Stomach (tissue), 4 donors: Measurements from ENCODE around the gene RPRD1A.

ENCODE experiments used
- POLR2A ChIP-seq, 4 donors: fragments of 450-650 bp; IDR thresholded peaks; one replicate each; pipeline ENCODE4 v1.6.1; 2016; ENCODE audit warnings: antibody characterized with exemption in 4 of 4, control low read depth in 2 of 4, mild to moderate bottlenecking in 1 of 4, moderate library complexity in 1 of 4
- TF ChIP-seq, protein P1 (sequence below), 7 experiments: fragments of 450-650 bp in 4 of 7; fragments of 200-600 bp in 3 of 7; sonication (generic) in 3 of 7; IDR thresholded peaks; one replicate each; pipeline ENCODE4 v1.5.1; 2016 to 2019; ENCODE audit warnings: antibody characterized with exemption in 7 of 7, control low read depth in 2 of 7, mild to moderate bottlenecking in 1 of 7

- TF ChIP-seq, protein P1, sequence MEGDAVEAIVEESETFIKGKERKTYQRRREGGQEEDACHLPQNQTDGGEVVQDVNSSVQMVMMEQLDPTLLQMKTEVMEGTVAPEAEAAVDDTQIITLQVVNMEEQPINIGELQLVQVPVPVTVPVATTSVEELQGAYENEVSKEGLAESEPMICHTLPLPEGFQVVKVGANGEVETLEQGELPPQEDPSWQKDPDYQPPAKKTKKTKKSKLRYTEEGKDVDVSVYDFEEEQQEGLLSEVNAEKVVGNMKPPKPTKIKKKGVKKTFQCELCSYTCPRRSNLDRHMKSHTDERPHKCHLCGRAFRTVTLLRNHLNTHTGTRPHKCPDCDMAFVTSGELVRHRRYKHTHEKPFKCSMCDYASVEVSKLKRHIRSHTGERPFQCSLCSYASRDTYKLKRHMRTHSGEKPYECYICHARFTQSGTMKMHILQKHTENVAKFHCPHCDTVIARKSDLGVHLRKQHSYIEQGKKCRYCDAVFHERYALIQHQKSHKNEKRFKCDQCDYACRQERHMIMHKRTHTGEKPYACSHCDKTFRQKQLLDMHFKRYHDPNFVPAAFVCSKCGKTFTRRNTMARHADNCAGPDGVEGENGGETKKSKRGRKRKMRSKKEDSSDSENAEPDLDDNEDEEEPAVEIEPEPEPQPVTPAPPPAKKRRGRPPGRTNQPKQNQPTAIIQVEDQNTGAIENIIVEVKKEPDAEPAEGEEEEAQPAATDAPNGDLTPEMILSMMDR (IDR thresholded peaks at IDR 0.05): no peak
- no peak for TF ChIP-seq POLR2A (IDR thresholded peaks at IDR 0.05)
Observed at GRCh38 chr18:36064027-36064808, 3.1 kb downstream of the RPRD1A start.
